ENCODE data around the gene NOSIP.

DNA sequence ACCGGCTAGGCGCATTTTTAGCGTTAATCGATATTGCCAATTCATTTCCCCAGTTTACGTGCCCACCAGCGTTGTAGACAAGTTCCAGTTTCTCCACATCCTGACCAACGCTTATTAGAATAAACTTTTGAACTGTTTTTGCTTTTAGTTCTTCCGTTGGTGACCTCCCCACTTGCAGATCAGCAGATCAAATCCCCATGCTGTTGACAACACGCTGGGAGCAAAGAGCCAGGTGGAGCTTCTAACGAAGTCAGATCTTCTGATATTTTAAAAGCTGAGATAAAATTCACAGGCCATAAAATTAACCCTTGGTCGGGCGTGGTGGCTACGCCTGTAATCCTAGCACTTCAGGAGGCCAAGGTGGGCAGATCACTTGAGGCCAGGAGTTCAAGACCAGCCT is 31.3 kb downstream of the NOSIP start:
- TF ChIP-seq, protein P1, sequence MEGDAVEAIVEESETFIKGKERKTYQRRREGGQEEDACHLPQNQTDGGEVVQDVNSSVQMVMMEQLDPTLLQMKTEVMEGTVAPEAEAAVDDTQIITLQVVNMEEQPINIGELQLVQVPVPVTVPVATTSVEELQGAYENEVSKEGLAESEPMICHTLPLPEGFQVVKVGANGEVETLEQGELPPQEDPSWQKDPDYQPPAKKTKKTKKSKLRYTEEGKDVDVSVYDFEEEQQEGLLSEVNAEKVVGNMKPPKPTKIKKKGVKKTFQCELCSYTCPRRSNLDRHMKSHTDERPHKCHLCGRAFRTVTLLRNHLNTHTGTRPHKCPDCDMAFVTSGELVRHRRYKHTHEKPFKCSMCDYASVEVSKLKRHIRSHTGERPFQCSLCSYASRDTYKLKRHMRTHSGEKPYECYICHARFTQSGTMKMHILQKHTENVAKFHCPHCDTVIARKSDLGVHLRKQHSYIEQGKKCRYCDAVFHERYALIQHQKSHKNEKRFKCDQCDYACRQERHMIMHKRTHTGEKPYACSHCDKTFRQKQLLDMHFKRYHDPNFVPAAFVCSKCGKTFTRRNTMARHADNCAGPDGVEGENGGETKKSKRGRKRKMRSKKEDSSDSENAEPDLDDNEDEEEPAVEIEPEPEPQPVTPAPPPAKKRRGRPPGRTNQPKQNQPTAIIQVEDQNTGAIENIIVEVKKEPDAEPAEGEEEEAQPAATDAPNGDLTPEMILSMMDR (IDR thresholded peaks at IDR 0.05; ENCODE audit: insufficient read depth, low read depth, low read length), result no peak
- TF ChIP-seq EZH2 (IDR thresholded peaks at IDR 0.05; ENCODE audit: insufficient read depth, low read length), result no peak

Data from astrocyte (in vitro differentiated cells and primary cell).